ENCODE data around the gene TM7SF2. TPM values are rescaled to one million over a fixed set of nuclear protein-coding genes. Genes with fewer than 3 reads are reported as not detected.

TM7SF2 gene
- total and polyA plus RNA-seq, 7 experiments from 2014 or later = 15.0 to 37.8 (median 22.6) TPM

DNA sequence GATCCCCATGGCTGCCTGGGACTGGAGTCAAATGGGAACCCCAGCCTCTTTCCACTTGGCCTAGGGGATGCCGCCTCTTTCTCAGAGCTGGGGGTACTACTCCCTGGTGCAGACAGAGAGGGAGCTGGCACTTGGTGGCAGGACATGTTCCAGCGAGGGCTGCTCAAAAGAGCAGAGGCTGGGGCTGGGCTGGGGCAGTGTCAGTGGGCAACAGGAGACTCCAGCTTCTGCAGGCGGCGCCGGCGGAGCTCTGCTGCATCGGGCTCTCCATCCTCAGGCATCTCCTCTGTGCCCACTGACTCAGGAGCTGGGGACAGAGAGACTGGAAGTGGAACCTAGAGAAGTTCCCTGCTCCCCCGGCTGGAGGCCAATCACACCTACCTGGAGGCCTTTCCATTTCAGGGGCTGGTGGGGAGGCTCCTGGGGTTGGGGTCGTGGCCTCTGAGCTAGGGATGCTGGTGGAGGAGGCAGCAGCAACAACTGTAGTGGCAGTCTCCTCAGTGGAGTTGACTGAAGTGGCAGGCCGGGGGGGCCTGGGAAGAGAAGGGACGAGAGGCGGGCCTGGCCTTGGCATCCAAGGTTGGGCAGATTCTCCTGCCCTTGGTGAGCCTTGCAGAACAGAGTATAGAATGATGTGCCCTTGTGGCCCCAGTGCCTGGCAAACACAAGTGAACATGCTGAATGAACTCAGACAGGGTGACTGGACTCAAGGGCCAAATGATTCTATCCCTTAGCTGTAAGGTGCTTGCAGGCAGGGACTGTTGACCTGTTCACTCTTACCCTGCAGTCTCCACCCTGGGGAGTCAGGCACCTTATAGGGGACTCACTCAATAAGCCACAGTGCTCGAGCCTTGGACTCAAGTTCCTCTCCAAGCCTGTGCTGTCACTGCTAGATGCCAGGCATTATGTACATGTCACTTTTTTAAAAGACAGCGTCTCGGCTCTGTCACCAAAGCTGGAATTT is 16.8 kb downstream of the TM7SF2 start:
- Histone ChIP-seq H3K9me3 (ENCODE audit: control insufficient read depth in 2 of 3, low read length in 3 of 3) (no peaks in the 10 kb centered on the region), H3K4me1 (ENCODE audit: control insufficient read depth in 2 of 2, insufficient read depth in 2 of 2, low read length in 2 of 2) (peaks cover 0 to 8% of the 10 kb centered on the region in 2 donors), H3K4me3 (ENCODE audit: low read length) (no peak overlapping the region), H3K27me3 (ENCODE audit: control insufficient read depth in 2 of 2, insufficient read depth in 2 of 2, low read length in 2 of 2) (no peaks in the 10 kb centered on the region), H3K36me3 (ENCODE audit: control insufficient read depth in 2 of 3, insufficient read depth in 3 of 3, low read length in 3 of 3) (peaks cover 13 to 91% (median 37%) of the 10 kb centered on the region in 3 experiments), H3K27ac (ENCODE audit: low read depth, low read length) (no peak overlapping the region)
- H3K36me3 Mint-ChIP-seq = peaks cover 4 to 33% (median 4%) of the 10 kb centered on the region in 5 donors
- peaks cover 0 to 3% (median 0%) of the 10 kb centered on the region in 11 donors for H3K9me3 Mint-ChIP-seq
- POLR2A ChIA-PET = interaction anchor here (0.7 to 2.0 kb wide), 5 partner anchors 10 to 54 kb away, joined by 3 to 8 read pairs (median 4); partner anchors contain the start of genes CAPN1 and TM7SF2
- no peak for DNase-seq
- peak overlapping the region in 1 of 9 donors; percentile 49 for H3K27ac Mint-ChIP-seq
- ATAC-seq = no peak
- no peak overlapping the region for H3K4me3 Mint-ChIP-seq
- H3K4me1 Mint-ChIP-seq = peaks cover 13 to 27% (median 21%) of the 10 kb centered on the region in 7 donors
- CTCF ChIA-PET = no interaction called here
- intact Hi-C loops (cut with micrococcal nuclease) = no loop called here
- H3K27me3 Mint-ChIP-seq = no peaks in the 10 kb centered on the region

DNA sequence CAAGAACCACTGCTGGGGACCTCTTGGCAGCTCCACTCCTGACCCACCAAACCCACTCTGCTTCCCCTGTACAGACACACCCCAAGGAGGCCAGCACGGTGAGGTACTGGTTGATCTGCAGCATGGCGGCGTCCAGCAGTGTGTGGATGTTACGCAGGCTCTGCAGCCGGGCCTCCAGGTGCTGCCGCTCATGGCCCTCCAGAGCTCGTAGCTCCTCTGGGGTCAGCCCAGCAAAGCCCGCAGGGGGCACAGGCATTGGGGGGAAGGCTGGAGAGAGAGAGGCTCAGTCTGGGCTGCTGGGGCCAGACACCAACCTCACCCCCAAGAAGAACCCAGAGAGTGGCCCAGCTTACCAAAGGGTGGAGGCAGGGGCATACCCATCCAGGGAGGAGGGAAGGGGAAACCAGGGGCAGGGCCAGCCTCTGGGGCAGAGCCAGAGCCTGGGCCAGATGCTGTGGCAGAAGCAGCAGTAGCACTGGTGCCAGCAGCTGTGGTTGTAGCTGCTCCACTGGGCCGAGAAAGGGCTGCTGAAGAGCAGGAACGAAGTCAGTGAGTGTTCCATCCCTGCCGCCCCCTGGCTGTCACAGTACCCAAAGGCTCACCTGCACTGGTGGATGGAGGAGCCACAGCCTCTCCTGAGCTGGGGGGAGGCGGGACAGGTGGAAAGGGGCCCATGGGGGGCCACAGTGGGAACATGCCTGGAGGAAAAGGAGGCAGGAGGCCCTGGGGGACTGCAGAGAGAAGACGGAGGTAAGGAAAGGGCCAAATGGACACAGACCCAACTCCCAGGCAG is 18.2 kb downstream of the TM7SF2 start:
- ChIA-PET POLR2A (interaction anchor here (0.6 to 8.9 kb wide), 4 partner anchors 9 to 290 kb away, joined by 4 to 237 read pairs (median 6); partner anchors contain the start of genes FAU, MRPL49, TM7SF2 and ZNHIT2), CTCF (interaction anchor here (1.1 kb wide), 1 partner anchor 19 kb away, joined by 3 read pairs; no protein-coding TSS in a partner anchor)
- Mint-ChIP-seq H3K27me3 (no peaks in the 10 kb centered on the region), H3K4me1 (peaks cover 12 to 23% (median 20%) of the 10 kb centered on the region in 7 donors), H3K27ac (peak overlapping the region in 1 of 9 donors; percentile 19), H3K9me3 (peaks cover 0 to 6% (median 0%) of the 10 kb centered on the region in 11 donors), H3K4me3 (no peak overlapping the region), H3K36me3 (peaks cover 4 to 32% (median 4%) of the 10 kb centered on the region in 5 donors)
- DNase-seq = no peak
- Histone ChIP-seq H3K4me3 (ENCODE audit: low read length) (no peak overlapping the region), H3K4me1 (ENCODE audit: control insufficient read depth in 2 of 2, insufficient read depth in 2 of 2, low read length in 2 of 2) (peaks cover 0 to 8% of the 10 kb centered on the region in 2 donors), H3K27me3 (ENCODE audit: control insufficient read depth in 2 of 2, insufficient read depth in 2 of 2, low read length in 2 of 2) (no peaks in the 10 kb centered on the region), H3K9me3 (ENCODE audit: control insufficient read depth in 2 of 3, low read length in 3 of 3) (no peaks in the 10 kb centered on the region), H3K36me3 (ENCODE audit: control insufficient read depth in 2 of 3, insufficient read depth in 3 of 3, low read length in 3 of 3) (peaks cover 13 to 91% (median 37%) of the 10 kb centered on the region in 3 experiments), H3K27ac (ENCODE audit: low read depth, low read length) (no peak overlapping the region)
- intact Hi-C loops (cut with micrococcal nuclease) = no loop called here
- no peak for ATAC-seq

DNA sequence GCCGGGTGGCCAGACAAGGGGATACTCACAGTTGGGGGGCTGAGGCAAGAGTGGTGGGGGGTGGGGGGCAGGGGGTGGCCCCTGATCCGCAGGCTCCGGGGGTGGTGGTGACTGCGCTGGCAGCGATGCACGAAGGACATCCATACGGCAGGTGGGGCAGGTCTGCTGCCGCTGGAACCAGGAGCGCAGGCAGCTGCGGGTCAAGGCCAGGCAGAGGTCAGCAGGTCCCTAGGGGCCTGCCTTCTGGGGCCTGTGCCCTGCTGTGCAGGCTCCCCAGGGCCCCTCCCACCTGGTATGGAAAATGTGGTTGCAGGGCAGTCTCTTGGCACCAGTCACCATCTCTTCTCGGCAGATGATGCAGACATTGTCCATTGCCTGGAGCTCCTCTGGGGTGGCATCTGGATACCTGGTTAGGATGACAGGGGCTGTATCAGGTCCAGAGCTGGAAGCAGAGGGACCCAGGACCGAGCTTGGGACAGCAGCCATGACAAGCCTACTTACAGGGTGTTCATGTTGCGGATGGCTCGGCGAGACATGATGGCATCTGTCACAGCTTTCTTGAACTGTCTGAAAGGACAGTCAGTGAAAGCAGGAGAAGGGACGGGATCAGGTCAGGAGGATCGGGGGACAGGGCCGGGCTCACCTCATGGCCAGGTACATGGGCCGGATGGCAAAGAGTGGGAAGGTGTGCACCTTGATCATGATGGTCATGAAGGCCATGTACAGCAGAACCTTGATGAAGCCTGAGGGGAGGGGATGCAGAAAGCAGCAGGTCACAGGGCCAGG is 19.2 kb downstream of the TM7SF2 start:
- H3K4me3 ChIP-seq (ENCODE audit: low read length) = no peak overlapping the region
- H3K27ac Mint-ChIP-seq = peak overlapping the region in 6 of 9 donors; percentile 39 to 82 (median 55)
- DNase-seq = no peak
- H3K36me3 ChIP-seq (ENCODE audit: control insufficient read depth in 2 of 3, insufficient read depth in 3 of 3, low read length in 3 of 3) = peaks cover 13 to 82% (median 37%) of the 10 kb centered on the region in 3 experiments
- no peak overlapping the region for H3K27ac ChIP-seq (ENCODE audit: low read depth, low read length)
- intact Hi-C loops (cut with micrococcal nuclease) = no loop called here
- peak overlapping the region in 4 of 10 donors; percentile 4 to 68 (median 12) for H3K4me3 Mint-ChIP-seq
- CTCF ChIA-PET = interaction anchor here (0.7 to 1.0 kb wide), 2 partner anchors 9 to 14 kb away, joined by 3 to 4 read pairs; partner anchors contain the start of genes FAU, MRPL49 and ZNHIT2
- H3K27me3 Mint-ChIP-seq = no peaks in the 10 kb centered on the region
- POLR2A ChIA-PET = interaction anchor here (1.5 to 8.9 kb wide), 4 partner anchors 10 to 23 kb away, joined by 5 to 237 read pairs (median 27); partner anchors contain the start of genes FAU, MRPL49, TM7SF2 and ZNHIT2
- peaks cover 6 to 13% of the 10 kb centered on the region in 2 donors for H3K4me1 ChIP-seq (ENCODE audit: control insufficient read depth in 2 of 2, insufficient read depth in 2 of 2, low read length in 2 of 2)
- H3K27me3 ChIP-seq (ENCODE audit: control insufficient read depth in 2 of 2, insufficient read depth in 2 of 2, low read length in 2 of 2) = no peaks in the 10 kb centered on the region
- peaks cover 0 to 6% (median 0%) of the 10 kb centered on the region in 11 donors for H3K9me3 Mint-ChIP-seq
- no peaks in the 10 kb centered on the region for H3K9me3 ChIP-seq (ENCODE audit: control insufficient read depth in 2 of 3, low read length in 3 of 3)
- peaks cover 4 to 24% (median 4%) of the 10 kb centered on the region in 5 donors for H3K36me3 Mint-ChIP-seq
- peaks cover 13 to 32% (median 26%) of the 10 kb centered on the region in 7 donors for H3K4me1 Mint-ChIP-seq
- ATAC-seq = no peak

GRCh38 chr11:65131417-65131776 is 19.7 kb downstream of the TM7SF2 start:
- Mint-ChIP-seq H3K4me3 (no peak overlapping the region), H3K27ac (peak overlapping the region in 4 of 9 donors; percentile 39 to 82 (median 44)), H3K36me3 (peaks cover 3 to 22% (median 4%) of the 10 kb centered on the region in 5 donors), H3K27me3 (no peaks in the 10 kb centered on the region), H3K9me3 (peaks cover 0 to 6% (median 0%) of the 10 kb centered on the region in 11 donors), H3K4me1 (peaks cover 19 to 38% (median 31%) of the 10 kb centered on the region in 7 donors)
- ChIA-PET CTCF (interaction anchor here (0.6 to 1.0 kb wide), 3 partner anchors 10 to 870 kb away, joined by 3 to 5 read pairs (median 4); partner anchors contain the start of genes FAU, MRPL49 and ZNHIT2), POLR2A (interaction anchor here (0.6 to 8.9 kb wide), 5 partner anchors 11 to 389 kb away, joined by 3 to 237 read pairs (median 9); partner anchors contain the start of genes FAU, MRPL49, TM7SF2 and ZNHIT2)
- H3K27ac ChIP-seq (ENCODE audit: low read depth, low read length) = peak overlapping the region; percentile 99
- peaks cover 10 to 19% of the 10 kb centered on the region in 2 donors for H3K4me1 ChIP-seq (ENCODE audit: control insufficient read depth in 2 of 2, insufficient read depth in 2 of 2, low read length in 2 of 2)
- DNase-seq (no peak), ATAC-seq (no peak)
- H3K27me3 ChIP-seq (ENCODE audit: control insufficient read depth in 2 of 2, insufficient read depth in 2 of 2, low read length in 2 of 2) = no peaks in the 10 kb centered on the region
- peaks cover 11 to 76% (median 35%) of the 10 kb centered on the region in 3 experiments for H3K36me3 ChIP-seq (ENCODE audit: control insufficient read depth in 2 of 3, insufficient read depth in 3 of 3, low read length in 3 of 3)
- H3K4me3 ChIP-seq (ENCODE audit: low read length) = no peak overlapping the region
- intact Hi-C loops (cut with micrococcal nuclease) = no loop called here
- no peaks in the 10 kb centered on the region for H3K9me3 ChIP-seq (ENCODE audit: control insufficient read depth in 2 of 3, low read length in 3 of 3)

DNA sequence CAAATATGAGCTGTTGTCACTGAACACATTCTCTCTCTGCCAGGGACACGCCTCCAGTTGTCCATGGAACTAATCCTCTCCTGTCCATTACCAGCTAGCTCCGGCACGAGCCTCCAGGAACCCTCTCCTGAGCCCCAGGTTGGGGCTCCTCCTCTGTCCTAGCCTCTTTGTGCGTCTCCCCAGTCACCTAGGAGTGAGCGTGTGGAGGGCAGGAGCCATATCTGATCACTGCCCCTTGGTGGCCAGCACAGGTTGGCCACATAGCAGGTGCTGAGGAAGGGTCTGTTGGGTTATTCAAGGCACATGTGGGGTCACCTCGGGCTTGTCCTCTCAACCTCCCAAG is 20.2 kb downstream of the TM7SF2 start:
- no peak overlapping the region for H3K4me3 ChIP-seq (ENCODE audit: low read length)
- POLR2A ChIA-PET = interaction anchor here (0.6 to 8.9 kb wide), 6 partner anchors 11 to 389 kb away, joined by 3 to 237 read pairs (median 7); partner anchors contain the start of genes FAU, MRPL49, TM7SF2 and ZNHIT2
- CTCF ChIA-PET = interaction anchor here (0.6 to 0.7 kb wide), 2 partner anchors 15 to 869 kb away, joined by 3 to 5 read pairs; partner anchors contain the start of gene ZNHIT2
- DNase-seq = no peak
- peaks cover 10 to 21% of the 10 kb centered on the region in 2 donors for H3K4me1 ChIP-seq (ENCODE audit: control insufficient read depth in 2 of 2, insufficient read depth in 2 of 2, low read length in 2 of 2)
- no peak for ATAC-seq
- no peaks in the 10 kb centered on the region for H3K27me3 ChIP-seq (ENCODE audit: control insufficient read depth in 2 of 2, insufficient read depth in 2 of 2, low read length in 2 of 2)
- H3K27me3 Mint-ChIP-seq = no peaks in the 10 kb centered on the region
- H3K27ac ChIP-seq (ENCODE audit: low read depth, low read length) = peak overlapping the region; percentile 99
- peaks cover 6 to 71% (median 31%) of the 10 kb centered on the region in 3 experiments for H3K36me3 ChIP-seq (ENCODE audit: control insufficient read depth in 2 of 3, insufficient read depth in 3 of 3, low read length in 3 of 3)
- H3K9me3 Mint-ChIP-seq = peaks cover 0 to 5% (median 0%) of the 10 kb centered on the region in 11 donors
- intact Hi-C loops (cut with micrococcal nuclease) = no loop called here
- H3K9me3 ChIP-seq (ENCODE audit: control insufficient read depth in 2 of 3, low read length in 3 of 3) = no peaks in the 10 kb centered on the region
- peak overlapping the region in 5 of 10 donors; percentile 3 to 43 (median 25) for H3K4me3 Mint-ChIP-seq
- peaks cover 24 to 43% (median 36%) of the 10 kb centered on the region in 7 donors for H3K4me1 Mint-ChIP-seq
- H3K27ac Mint-ChIP-seq = peak overlapping the region in 3 of 9 donors; percentile 22 to 98 (median 71)
- peaks cover 0 to 17% (median 4%) of the 10 kb centered on the region in 5 donors for H3K36me3 Mint-ChIP-seq
